HCEC 1CT (cell line): ENCODE results near the gene CMTM1.
A peak's percentile ranks its signal among the peaks of the same experiment; 100 is the strongest.
"Not testable (repeated sequence)": the region's sequence is repeated elsewhere in the genome, so short reads cannot be mapped to it uniquely, and the experiment has no call there.

Source experiments
- DNase-seq: peaks from one replicate; pipeline ENCODE4 v3.0.0-alpha.2; 2017

The CMTM1 gene

DNA sequence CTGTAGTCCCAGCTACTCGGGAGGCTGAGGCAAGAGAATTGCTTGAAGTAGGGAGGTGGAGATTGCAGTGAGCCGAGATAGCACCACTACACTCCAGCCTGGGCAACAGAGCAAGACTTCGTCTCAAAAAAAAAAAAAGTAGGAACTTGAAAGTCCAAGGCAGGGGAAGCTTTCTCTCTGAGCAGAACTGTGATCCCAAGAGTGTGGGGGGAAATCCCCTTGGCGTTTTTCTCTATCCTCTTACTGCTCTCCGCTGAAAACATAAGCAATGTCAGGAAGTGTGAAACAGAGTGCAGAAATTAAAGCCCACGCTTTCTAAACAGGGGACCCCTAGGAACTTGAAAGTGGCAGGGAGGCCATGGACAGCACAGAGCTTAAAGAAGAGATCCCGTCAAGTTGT is 28.5 kb downstream of the CMTM1 start:
- no peak for DNase-seq

- not testable (repeated sequence) for DNase-seq
Observed at GRCh38 chr16:66596559-66596958, 30.3 kb downstream of the CMTM1 start.

DNA sequence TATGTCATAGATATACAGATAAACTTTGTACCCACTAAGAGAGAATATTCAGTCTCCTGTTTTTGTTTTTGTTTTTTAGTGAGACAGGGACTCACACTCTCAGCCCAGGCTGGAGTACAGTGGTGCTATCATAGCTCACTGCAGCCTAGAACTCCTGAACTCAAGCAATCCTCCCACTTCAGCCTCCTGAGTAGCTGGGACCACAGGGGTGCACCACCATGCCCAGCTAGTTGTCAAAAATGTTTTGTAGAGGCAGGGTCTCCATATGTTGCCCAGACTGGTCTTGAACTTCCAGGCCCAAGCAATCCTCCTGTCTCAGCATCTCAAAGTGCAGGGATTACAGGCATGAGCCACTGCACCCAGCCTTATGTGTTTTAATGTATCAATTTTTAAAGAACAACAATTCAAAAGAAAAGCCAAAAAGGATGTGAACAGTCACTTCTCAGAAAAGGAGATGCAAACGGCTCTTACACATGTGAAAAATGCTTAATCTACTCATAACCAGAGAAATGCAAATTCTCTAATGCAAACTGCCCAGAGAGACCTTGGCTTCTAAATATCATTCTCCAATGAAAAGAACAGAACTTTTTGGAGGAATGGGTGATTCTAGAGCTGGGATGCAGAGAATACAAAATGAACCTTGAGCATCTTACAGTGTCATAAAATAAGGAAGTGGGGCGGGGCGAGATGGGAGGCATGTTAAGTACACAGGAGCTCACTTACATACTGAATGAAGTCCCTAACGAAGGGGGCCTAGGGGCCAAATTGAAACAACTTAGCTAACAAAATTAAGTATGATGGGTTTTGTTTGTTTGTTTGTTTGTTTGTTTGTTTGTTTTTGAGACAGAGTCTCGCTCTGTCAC is 31.0 kb downstream of the CMTM1 start:
- DNase-seq = no peak

DNA sequence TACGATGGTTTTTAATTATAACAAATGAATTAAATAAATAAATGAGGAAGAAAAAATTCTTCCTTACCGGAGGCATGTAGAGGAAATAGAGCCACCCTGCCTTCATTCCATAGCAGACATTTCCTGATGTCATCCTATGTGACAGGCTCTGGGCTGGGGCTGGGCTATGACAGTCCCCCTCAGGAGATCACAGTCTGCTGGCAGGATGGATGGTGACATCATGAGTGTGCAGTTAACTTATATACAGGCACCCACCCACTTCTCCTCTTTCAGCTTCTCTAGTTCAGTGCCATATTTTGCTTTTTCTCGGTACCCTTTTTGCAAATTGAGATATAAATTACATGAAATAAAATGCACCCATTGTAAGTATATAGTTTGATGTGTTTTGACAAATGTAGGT is 31.9 kb downstream of the CMTM1 start:
- DNase-seq = no peak

- no peak for DNase-seq
Observed at GRCh38 chr16:66599726-66600125, 33.5 kb downstream of the CMTM1 start.

DNA sequence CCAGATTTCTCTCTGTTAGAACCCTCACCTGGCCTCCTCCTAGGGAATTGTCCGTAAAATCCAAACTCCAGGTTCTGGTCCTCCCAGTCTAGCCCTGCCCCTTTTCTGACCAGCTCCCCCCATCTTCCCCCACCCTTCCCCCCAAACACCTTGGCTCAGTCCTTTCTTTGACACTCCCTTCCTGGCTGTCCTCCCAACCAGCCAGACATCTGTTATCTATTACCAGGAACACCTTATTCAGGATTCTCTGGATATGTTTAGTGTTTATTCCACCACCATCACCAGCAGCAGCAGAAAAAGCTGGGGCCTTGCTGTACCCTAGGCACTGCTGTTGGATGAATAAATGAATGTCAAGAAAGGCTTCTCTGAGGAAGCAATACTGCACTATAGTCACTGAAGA is 34.2 kb downstream of the CMTM1 start:
- DNase-seq = no peak

DNA sequence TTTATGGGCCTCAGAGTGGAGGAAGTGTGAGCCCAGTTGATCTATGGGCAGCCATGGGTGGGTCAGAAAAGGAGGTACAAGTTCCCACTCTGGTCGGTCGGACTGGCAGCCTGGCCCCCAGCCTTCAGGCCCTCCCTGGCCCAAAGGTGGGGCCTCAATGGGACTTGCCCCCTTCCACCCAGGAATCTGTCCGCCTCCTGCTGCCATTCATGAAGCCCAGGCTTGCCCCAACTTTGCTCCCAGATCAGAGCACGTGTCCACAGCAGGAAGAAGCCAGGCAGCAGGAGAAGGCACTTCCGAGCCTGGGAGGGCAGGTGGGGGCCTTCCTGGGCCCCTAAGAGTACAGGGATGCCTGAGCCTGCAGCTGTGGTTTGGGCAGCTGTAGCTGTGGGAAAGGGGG is 35.2 kb downstream of the CMTM1 start:
- no peak for DNase-seq

DNA sequence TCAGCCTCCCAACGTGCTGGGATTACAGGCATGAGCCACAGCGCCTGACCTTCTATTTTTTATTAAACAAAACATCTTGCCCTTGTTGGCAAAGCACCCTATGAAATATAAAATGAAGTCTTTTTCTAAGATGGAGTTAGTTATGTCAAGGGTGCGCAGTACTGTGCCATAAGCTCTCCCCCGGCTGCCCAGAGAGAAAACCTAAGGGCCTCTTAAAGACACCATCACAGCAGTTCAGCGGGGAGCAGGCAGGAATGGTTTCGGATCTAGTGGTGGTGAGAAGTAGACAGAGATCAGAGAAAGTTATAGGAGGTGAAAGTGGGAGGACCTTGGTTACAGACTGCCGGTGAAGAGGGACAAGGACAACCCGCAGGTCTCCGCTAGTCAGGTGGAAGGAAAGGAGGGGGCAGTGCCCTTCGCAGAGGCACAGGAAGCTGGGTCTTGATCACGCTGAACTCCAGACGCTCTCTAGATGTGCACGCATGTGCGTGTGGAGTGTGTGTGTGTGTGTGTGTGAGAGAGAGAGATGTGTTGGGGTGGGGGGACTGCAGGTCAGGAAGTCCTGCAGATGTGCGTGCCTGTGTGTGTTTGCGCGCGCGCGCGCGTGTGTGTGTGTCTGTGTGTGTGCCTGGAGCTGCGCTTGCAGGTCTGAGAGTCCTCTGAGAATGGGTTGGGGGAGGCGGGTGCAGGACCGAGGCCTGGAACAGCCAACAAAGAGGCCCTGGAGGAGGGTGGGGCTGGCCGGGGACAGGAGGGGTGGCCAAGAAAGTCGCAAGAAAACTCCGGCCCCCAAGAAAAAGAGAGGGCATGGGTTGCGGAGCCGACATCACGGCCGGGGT is 37.5 kb downstream of the CMTM1 start:
- DNase-seq = peak; percentile 31

DNA sequence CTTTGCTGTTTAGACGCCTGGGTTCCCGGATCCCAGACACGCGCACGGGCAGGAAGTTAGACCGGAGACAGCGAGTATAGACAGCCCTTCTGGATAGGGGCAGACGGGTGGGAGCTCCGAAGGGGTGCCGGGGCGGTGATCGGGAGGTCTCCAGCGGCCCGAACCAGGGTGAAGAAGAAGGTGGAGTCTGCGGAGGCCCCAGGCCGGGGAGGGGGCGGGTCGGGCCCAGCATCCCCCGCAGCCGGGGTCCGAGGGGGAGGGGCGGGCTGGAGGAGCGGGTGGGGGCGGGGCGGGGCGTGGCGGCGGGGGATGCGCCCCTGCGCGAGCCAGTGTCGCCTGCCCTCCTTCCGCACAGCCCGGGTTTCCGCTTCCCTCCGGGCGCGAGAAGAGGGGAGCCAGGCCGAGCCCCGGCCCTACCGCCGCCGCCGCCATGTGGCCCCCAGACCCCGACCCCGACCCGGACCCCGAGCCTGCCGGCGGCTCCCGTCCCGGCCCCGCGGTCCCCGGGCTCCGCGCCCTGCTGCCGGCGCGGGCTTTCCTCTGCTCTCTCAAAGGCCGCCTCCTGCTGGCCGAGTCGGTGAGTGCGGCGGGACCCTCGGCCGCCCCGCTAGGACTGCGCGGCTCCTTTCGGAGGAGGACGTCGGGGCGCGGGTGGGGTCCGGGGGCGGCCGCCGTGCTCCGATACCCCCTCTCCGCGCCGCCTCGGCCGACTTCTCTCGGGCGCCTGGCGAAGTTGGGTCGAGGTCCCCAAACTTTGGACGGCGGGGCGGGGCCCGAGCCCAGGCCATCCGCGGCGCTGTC is 38.3 kb downstream of the CMTM1 start, which contains the start of gene CMTM3:
TSS of gene CMTM3 (plus strand) at position 329 of the 801 bp plus-strand sequence. CDS start at position 431, 102 bp downstream.
- peak; percentile 62 for DNase-seq

DNA sequence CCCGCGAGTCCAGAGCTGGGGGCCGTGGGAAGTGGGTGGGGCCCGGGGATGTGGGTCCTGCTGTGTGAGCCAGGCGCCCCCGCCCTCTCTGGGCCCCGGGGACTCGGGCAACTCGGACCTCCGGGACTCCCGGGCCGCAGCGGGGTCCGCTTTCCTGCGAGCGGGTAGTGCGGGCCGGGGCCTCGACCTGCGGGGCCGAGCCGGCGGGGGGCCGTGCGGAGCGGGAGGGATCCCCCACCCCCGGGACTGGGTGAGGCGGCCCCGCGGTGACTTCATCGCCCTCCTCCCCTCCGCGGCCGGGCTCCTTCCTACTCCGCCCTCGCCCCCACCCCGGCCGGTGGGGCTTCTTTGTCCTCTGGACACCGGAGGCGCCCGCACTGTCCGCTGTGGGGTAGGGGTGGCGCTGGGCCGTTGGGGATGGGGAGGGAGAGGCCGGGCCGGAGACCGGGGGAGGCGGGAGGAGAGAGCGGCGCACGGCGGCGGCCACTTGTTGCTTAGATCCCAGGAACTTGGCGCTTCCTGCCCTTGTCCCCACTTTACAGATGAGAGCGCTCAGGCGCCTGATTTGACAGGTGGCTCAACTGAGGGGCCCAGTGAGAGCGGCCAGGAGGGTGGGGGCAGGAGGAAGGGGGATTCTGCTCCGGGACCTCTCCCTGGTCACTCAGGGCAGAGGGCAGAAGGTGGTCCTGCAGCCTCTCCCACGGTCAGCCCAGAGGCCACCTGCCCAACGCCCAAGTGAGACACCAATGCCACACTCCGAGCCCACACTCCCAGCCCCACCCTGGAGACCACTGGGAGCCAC is 39.1 kb downstream of the CMTM1 start:
- DNase-seq = peak; percentile 15

DNA sequence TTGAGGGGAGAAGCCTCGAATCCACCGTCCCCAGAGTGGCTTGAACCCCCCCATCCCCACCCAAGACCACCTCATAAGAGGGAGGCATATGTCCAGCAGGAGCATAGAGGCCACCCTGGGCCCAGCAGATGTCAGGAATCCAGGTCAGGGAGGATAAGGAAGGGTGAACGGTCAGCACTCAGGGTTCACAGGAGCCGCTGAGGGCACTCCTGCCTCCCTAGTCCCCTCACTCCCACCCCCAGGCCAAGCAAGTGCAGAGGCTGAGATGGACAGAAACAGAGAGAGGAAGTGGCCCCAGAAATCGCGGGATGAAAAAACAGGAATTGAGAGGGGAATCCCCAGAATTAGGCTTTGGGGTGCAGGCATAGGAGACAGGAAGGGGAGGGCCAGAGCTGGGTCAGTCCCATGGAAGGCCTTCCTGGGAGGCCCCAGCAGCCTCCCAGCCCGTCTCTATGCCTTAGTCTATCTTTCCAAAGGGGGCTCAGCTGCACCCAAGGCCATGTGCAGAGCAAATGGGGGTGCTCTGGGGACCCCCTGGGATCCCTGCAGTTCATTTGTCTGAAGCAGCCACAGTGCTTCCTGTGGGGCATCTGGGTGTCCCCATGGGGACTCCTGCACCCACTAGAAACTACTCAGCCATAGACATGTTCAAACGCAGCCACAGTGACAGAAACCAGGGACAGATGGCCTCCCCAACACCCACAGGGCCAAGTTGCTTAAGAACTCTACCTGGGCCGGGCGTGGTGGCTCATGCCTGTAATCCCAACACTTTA is 39.9 kb downstream of the CMTM1 start:
- DNase-seq = peak; percentile 27

DNA sequence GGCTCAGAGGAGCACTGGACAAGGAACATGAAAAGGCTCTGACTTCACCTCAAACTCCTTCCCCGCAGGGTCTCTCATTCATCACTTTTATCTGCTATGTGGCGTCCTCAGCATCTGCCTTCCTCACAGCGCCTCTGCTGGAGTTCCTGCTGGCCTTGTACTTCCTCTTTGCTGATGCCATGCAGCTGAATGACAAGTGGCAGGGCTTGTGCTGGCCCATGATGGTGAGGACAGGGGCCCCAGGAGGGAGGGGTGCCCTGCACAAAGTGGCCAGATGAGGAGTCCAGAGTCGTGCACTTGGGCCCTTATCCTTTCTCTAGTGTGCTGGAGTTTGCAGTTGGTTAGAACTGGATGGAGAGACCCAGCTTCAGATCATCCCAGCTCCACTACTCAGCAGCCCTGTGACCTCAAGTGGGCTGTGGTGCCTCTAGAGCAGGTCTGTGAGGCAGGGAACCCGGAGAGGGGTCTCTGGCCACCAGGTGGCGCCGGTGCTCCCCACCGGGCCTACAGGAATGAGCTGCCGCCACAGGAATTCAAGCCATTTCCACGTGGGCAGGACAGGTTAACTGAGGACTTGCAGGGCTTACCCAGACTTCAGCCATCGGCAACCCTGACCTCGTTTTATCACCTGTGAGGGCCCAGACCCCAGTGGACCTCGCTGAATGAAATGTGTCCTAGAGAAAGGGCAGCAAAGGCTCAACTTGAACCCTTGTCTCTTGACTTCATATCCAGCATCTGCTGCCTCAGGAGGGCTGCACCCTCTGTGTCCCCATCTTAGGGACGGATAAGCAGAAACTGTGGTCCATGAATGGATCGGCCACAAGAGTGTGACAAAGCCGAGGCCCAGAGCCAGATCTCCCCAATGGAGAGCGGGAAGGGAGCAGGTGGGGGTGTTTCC is 42.3 kb downstream of the CMTM1 start:
- peak; percentile 84 for DNase-seq

GRCh38 chr16:66609139-66609510 is 42.9 kb downstream of the CMTM1 start:
- no peak for DNase-seq

- no peak for DNase-seq
Observed at GRCh38 chr16:66610111-66610820, 44.0 kb downstream of the CMTM1 start.

- DNase-seq = not testable (repeated sequence)
Observed at GRCh38 chr16:66611911-66612310, 45.7 kb downstream of the CMTM1 start.

GRCh38 chr16:66612422-66612821 is 46.2 kb downstream of the CMTM1 start:
- no peak for DNase-seq

DNA sequence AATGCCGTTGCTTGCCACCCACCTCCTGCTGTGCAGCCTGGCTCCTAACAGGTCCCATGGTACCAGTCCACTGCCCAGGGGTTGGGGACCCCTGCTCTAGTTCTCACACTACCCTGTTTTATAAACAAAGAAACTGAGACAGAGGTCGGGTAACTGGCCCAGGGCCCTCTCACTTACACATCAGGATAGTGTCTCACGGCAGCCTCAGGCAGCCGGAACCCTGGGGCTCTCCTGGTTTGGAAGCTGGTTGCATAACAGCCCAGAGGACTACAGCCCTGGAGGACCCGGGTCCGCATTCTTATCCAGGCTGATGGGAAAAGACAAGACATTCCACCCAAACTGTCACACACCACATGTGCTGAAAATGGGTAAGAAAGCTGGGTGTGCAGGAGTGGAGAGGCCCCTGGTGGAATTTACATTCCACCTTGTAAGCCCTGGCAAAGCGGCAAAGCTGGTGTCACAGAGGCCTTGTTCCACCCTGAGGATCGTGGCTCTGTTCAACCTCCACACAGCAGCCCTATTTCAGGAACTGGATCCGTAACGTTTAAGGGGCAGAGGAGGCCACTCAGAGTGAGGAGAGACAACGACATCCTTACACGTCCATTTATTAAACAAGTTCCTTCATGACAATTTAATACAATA is 48.0 kb downstream of the CMTM1 start:
- no peak for DNase-seq

DNA sequence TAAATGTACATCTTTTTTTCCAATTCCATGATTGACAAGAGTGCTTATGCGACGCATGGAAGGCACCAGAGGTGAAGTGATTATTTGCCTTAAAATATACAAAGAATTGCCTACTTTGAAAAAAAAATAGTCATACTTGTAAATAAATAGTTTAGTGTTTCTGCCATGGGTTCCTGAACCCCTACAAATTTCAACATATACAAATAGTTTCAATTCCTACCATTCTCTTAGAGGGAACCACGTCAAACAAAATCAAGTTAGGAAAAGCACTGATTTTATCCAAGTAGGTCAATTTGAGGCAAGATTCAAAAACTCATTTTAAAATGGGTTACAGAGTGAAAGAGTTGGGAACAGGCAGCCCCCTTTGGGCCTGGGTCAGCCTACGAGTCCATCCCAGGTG is 49.9 kb downstream of the CMTM1 start:
- no peak for DNase-seq

DNA sequence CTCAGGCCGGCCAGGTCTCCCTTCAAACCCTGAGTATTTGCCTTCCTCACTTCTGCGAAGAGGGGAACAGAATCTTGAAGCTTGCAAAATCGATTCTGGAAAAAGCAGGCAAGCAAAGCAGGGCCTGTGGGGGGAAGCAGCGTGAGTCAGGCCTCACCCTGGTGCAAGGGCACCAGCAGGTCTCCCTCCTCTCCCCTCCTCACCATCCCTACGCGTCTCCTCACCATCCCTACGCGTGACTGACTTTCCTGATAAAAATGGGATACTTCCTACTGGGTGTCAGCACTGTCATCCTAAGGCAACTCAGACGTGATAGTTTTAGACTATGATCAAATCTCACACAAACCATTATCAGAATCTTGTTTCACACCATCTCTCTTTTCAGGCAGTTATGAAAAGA is 50.4 kb downstream of the CMTM1 start:
- DNase-seq = no peak
